Stimulated activated CD4-positive, alpha-beta T cell treated with anti-CD3 and anti-CD28 coated beads, Interleukin-1b, Interleukin-23, amount 100 ng/mL, for 24 hours (primary cell): ENCODE data around the gene IL17RE.
"Not testable (repeated sequence)": the region's sequence is repeated elsewhere in the genome, so short reads cannot be mapped to it uniquely, and the experiment has no call there.

Source experiments
- DNase-seq, 4 experiments: peaks; one replicate each; pipeline ENCODE4 v3.0.0-alpha.2; 2020; ENCODE audit warnings: low read depth in 4 of 4, low spot score in 1 of 4

Gene IL17RE

GRCh38 chr3:9932843-9933560 is 30.4 kb downstream of the IL17RE start:
- peak; percentile 67 to 88 (median 80) for DNase-seq

- peak; percentile 92 to 96 (median 94) for DNase-seq
These were observed 31.1 kb downstream of the IL17RE start, which contains the start of gene CRELD1 for GRCh38 chr3:9933561-9934234. Gene CRELD1, plus strand, starts transcription at chr3:9933834. Its CDS starts 605 bp downstream, at chr3:9934439.

GRCh38 chr3:9934235-9934621 is 31.6 kb downstream of the IL17RE start:
- no peak for DNase-seq

- DNase-seq, result no peak
These were observed 32.3 kb downstream of the IL17RE start for GRCh38 chr3:9934993-9935392.

GRCh38 chr3:9935966-9936510 is 33.4 kb downstream of the IL17RE start:
- DNase-seq, result no peak

GRCh38 chr3:9937486-9938238 is 35.0 kb downstream of the IL17RE start:
- no peak for DNase-seq

GRCh38 chr3:9938966-9939365 is 36.3 kb downstream of the IL17RE start:
- DNase-seq, result no peak

- DNase-seq, result not testable (repeated sequence)
These were observed 37.3 kb downstream of the IL17RE start for GRCh38 chr3:9939906-9940305.

- no peak for DNase-seq
These were observed 38.1 kb downstream of the IL17RE start for GRCh38 chr3:9940746-9941145.

- no peak for DNase-seq
These were observed 39.5 kb downstream of the IL17RE start for GRCh38 chr3:9942164-9942563.

GRCh38 chr3:9942934-9943690 is 40.5 kb downstream of the IL17RE start:
- DNase-seq, result no peak

GRCh38 chr3:9944271-9944670 is 41.6 kb downstream of the IL17RE start:
- DNase-seq, result no peak

- DNase-seq, result no peak
These were observed 42.7 kb downstream of the IL17RE start for GRCh38 chr3:9945358-9945757.

- DNase-seq, result peak; percentile 38 to 67 (median 64)
These were observed 43.7 kb downstream of the IL17RE start for GRCh38 chr3:9946112-9947024.

- no peak for DNase-seq
These were observed 44.7 kb downstream of the IL17RE start for GRCh38 chr3:9947025-9947995.

GRCh38 chr3:9948586-9948985 is 45.9 kb downstream of the IL17RE start:
- no peak for DNase-seq

- DNase-seq, result no peak
These were observed 46.5 kb downstream of the IL17RE start for GRCh38 chr3:9949115-9949514.

GRCh38 chr3:9949626-9950025 is 47.0 kb downstream of the IL17RE start:
- no peak for DNase-seq

GRCh38 chr3:9951126-9951525 is 48.5 kb downstream of the IL17RE start:
- no peak for DNase-seq
